Loucy (cell line): Measurements from ENCODE around the gene POLR3C.

ENCODE experiments used
- CTCF ChIP-seq: fragments of 200-600 bp; sonication (generic); conservative IDR thresholded peaks from 2 replicates; pipeline ENCODE4 v1.5.1; 2014; ENCODE audit warnings: mild to moderate bottlenecking, antibody characterized with exemption, low read length
- EZH2phosphoT487 ChIP-seq: fragments of 200-600 bp; IDR thresholded peaks from 2 replicates; pipeline ENCODE4 v1.6.1; 2018; ENCODE audit warnings: antibody characterized with exemption, mild to moderate bottlenecking, moderate library complexity, borderline replicate concordance

- TF ChIP-seq CTCF (no peak), EZH2phosphoT487 (no peak)
These were observed 4.5 kb downstream of the POLR3C start for GRCh38 chr1:145828367-145829026.
